Measurements from ENCODE around the gene CACNB2.
A peak's percentile ranks its signal among the peaks of the same experiment; 100 is the strongest.

CACNB2 gene

GRCh38 chr10:18368682-18369081 is 228.5 kb downstream of the CACNB2 start:
- Histone ChIP-seq H3K27me3 (ENCODE audit: control insufficient read depth in 5 of 5, insufficient read depth in 4 of 5, low read length in 5 of 5) (no peaks in the 10 kb centered on the region), H3K9ac (ENCODE audit: low read length in 5 of 5) (no peak overlapping the region), H3K4me1 (ENCODE audit: control insufficient read depth in 5 of 5, insufficient read depth in 5 of 5, low read length in 5 of 5) (no peaks in the 10 kb centered on the region), H3K27ac (ENCODE audit: low read depth, low read length) (no peak overlapping the region), H3K36me3 (ENCODE audit: control insufficient read depth in 5 of 5, insufficient read depth in 5 of 5, low read length in 5 of 5) (no peaks in the 10 kb centered on the region), H3K4me3 (ENCODE audit: low read depth in 1 of 5, low read length in 5 of 5) (no peak overlapping the region), H3K9me3 (ENCODE audit: control insufficient read depth in 5 of 5, low read length in 5 of 5) (no peaks in the 10 kb centered on the region)

- no peaks in the 10 kb centered on the region for H3K4me1 ChIP-seq (ENCODE audit: control insufficient read depth in 5 of 5, insufficient read depth in 5 of 5, low read length in 5 of 5)
- no peak overlapping the region for H3K9ac ChIP-seq (ENCODE audit: low read length in 5 of 5)
- no peaks in the 10 kb centered on the region for H3K36me3 ChIP-seq (ENCODE audit: control insufficient read depth in 5 of 5, insufficient read depth in 5 of 5, low read length in 5 of 5)
- H3K27me3 ChIP-seq (ENCODE audit: control insufficient read depth in 5 of 5, insufficient read depth in 4 of 5, low read length in 5 of 5), result no peaks in the 10 kb centered on the region
- H3K4me3 ChIP-seq (ENCODE audit: low read depth in 1 of 5, low read length in 5 of 5), result no peak overlapping the region
- no peaks in the 10 kb centered on the region for H3K9me3 ChIP-seq (ENCODE audit: control insufficient read depth in 5 of 5, low read length in 5 of 5)
- no peak overlapping the region for H3K27ac ChIP-seq (ENCODE audit: low read depth, low read length)
Measured at GRCh38 chr10:18369859-18370473, 229.7 kb downstream of the CACNB2 start.

GRCh38 chr10:18376650-18377049 is 236.4 kb downstream of the CACNB2 start:
- no peak overlapping the region for H3K4me3 ChIP-seq (ENCODE audit: low read depth in 1 of 5, low read length in 5 of 5)
- H3K4me1 ChIP-seq (ENCODE audit: control insufficient read depth in 5 of 5, insufficient read depth in 5 of 5, low read length in 5 of 5), result no peaks in the 10 kb centered on the region
- peaks cover 0 to 3% (median 0%) of the 10 kb centered on the region in 5 donors for H3K9me3 ChIP-seq (ENCODE audit: control insufficient read depth in 5 of 5, low read length in 5 of 5)
- no peaks in the 10 kb centered on the region for H3K36me3 ChIP-seq (ENCODE audit: control insufficient read depth in 5 of 5, insufficient read depth in 5 of 5, low read length in 5 of 5)
- H3K27ac ChIP-seq (ENCODE audit: low read depth, low read length), result no peak overlapping the region
- no peak overlapping the region for H3K9ac ChIP-seq (ENCODE audit: low read length in 5 of 5)
- no peaks in the 10 kb centered on the region for H3K27me3 ChIP-seq (ENCODE audit: control insufficient read depth in 5 of 5, insufficient read depth in 4 of 5, low read length in 5 of 5)

GRCh38 chr10:18377898-18378297 is 237.7 kb downstream of the CACNB2 start:
- no peaks in the 10 kb centered on the region for H3K36me3 ChIP-seq (ENCODE audit: control insufficient read depth in 5 of 5, insufficient read depth in 5 of 5, low read length in 5 of 5)
- no peak overlapping the region for H3K9ac ChIP-seq (ENCODE audit: low read length in 5 of 5)
- H3K27ac ChIP-seq (ENCODE audit: low read depth, low read length), result no peak overlapping the region
- no peaks in the 10 kb centered on the region for H3K27me3 ChIP-seq (ENCODE audit: control insufficient read depth in 5 of 5, insufficient read depth in 4 of 5, low read length in 5 of 5)
- H3K4me1 ChIP-seq (ENCODE audit: control insufficient read depth in 5 of 5, insufficient read depth in 5 of 5, low read length in 5 of 5), result no peaks in the 10 kb centered on the region
- H3K4me3 ChIP-seq (ENCODE audit: low read depth in 1 of 5, low read length in 5 of 5), result no peak overlapping the region
- H3K9me3 ChIP-seq (ENCODE audit: control insufficient read depth in 5 of 5, low read length in 5 of 5), result peaks cover 0 to 3% (median 0%) of the 10 kb centered on the region in 5 donors

- Histone ChIP-seq H3K9ac (ENCODE audit: low read length in 5 of 5) (no peak overlapping the region), H3K4me3 (ENCODE audit: low read depth in 1 of 5, low read length in 5 of 5) (no peak overlapping the region), H3K36me3 (ENCODE audit: control insufficient read depth in 5 of 5, insufficient read depth in 5 of 5, low read length in 5 of 5) (no peaks in the 10 kb centered on the region), H3K9me3 (ENCODE audit: control insufficient read depth in 5 of 5, low read length in 5 of 5) (peaks cover 0 to 3% (median 0%) of the 10 kb centered on the region in 5 donors), H3K4me1 (ENCODE audit: control insufficient read depth in 5 of 5, insufficient read depth in 5 of 5, low read length in 5 of 5) (no peaks in the 10 kb centered on the region), H3K27ac (ENCODE audit: low read depth, low read length) (no peak overlapping the region), H3K27me3 (ENCODE audit: control insufficient read depth in 5 of 5, insufficient read depth in 4 of 5, low read length in 5 of 5) (no peaks in the 10 kb centered on the region)
Measured at GRCh38 chr10:18378766-18379165, 238.5 kb downstream of the CACNB2 start.

GRCh38 chr10:18381679-18382078 is 241.5 kb downstream of the CACNB2 start:
- Histone ChIP-seq H3K36me3 (ENCODE audit: control insufficient read depth in 5 of 5, insufficient read depth in 5 of 5, low read length in 5 of 5) (no peaks in the 10 kb centered on the region), H3K9me3 (ENCODE audit: control insufficient read depth in 5 of 5, low read length in 5 of 5) (no peaks in the 10 kb centered on the region), H3K4me1 (ENCODE audit: control insufficient read depth in 5 of 5, insufficient read depth in 5 of 5, low read length in 5 of 5) (no peaks in the 10 kb centered on the region), H3K4me3 (ENCODE audit: low read depth in 1 of 5, low read length in 5 of 5) (no peak overlapping the region), H3K27ac (ENCODE audit: low read depth, low read length) (no peak overlapping the region), H3K27me3 (ENCODE audit: control insufficient read depth in 5 of 5, insufficient read depth in 4 of 5, low read length in 5 of 5) (no peaks in the 10 kb centered on the region), H3K9ac (ENCODE audit: low read length in 5 of 5) (no peak overlapping the region)

GRCh38 chr10:18397906-18398305 is 257.7 kb downstream of the CACNB2 start:
- H3K4me1 ChIP-seq (ENCODE audit: control insufficient read depth in 5 of 5, insufficient read depth in 5 of 5, low read length in 5 of 5), result peaks cover 0 to 9% (median 8%) of the 10 kb centered on the region in 5 donors

GRCh38 chr10:18399158-18399557 is 258.9 kb downstream of the CACNB2 start:
- Histone ChIP-seq H3K27me3 (ENCODE audit: control insufficient read depth in 5 of 5, insufficient read depth in 4 of 5, low read length in 5 of 5) (peaks cover 0 to 7% (median 0%) of the 10 kb centered on the region in 5 donors), H3K9ac (ENCODE audit: low read length in 5 of 5) (no peak overlapping the region), H3K9me3 (ENCODE audit: control insufficient read depth in 5 of 5, low read length in 5 of 5) (no peaks in the 10 kb centered on the region), H3K4me3 (ENCODE audit: low read depth in 1 of 5, low read length in 5 of 5) (no peak overlapping the region), H3K4me1 (ENCODE audit: control insufficient read depth in 5 of 5, insufficient read depth in 5 of 5, low read length in 5 of 5) (peaks cover 0 to 9% (median 8%) of the 10 kb centered on the region in 5 donors), H3K27ac (ENCODE audit: low read depth, low read length) (no peak overlapping the region), H3K36me3 (ENCODE audit: control insufficient read depth in 5 of 5, insufficient read depth in 5 of 5, low read length in 5 of 5) (no peaks in the 10 kb centered on the region)

More at GRCh38 chr10:18397906-18398305, 257.7 kb downstream of the CACNB2 start:
- Histone ChIP-seq H3K4me3 (ENCODE audit: low read depth in 1 of 5, low read length in 5 of 5) (no peak overlapping the region), H3K27me3 (ENCODE audit: control insufficient read depth in 5 of 5, insufficient read depth in 4 of 5, low read length in 5 of 5) (peaks cover 0 to 7% (median 0%) of the 10 kb centered on the region in 5 donors), H3K9ac (ENCODE audit: low read length in 5 of 5) (no peak overlapping the region), H3K9me3 (ENCODE audit: control insufficient read depth in 5 of 5, low read length in 5 of 5) (no peaks in the 10 kb centered on the region), H3K27ac (ENCODE audit: low read depth, low read length) (no peak overlapping the region), H3K36me3 (ENCODE audit: control insufficient read depth in 5 of 5, insufficient read depth in 5 of 5, low read length in 5 of 5) (no peaks in the 10 kb centered on the region)

- H3K27ac ChIP-seq (ENCODE audit: low read depth, low read length), result no peak overlapping the region
- H3K36me3 ChIP-seq (ENCODE audit: control insufficient read depth in 5 of 5, insufficient read depth in 5 of 5, low read length in 5 of 5), result no peaks in the 10 kb centered on the region
- H3K4me1 ChIP-seq (ENCODE audit: control insufficient read depth in 5 of 5, insufficient read depth in 5 of 5, low read length in 5 of 5), result peaks cover 0 to 9% (median 8%) of the 10 kb centered on the region in 5 donors
- no peak overlapping the region for H3K9ac ChIP-seq (ENCODE audit: low read length in 5 of 5)
- peaks cover 0 to 7% (median 0%) of the 10 kb centered on the region in 5 donors for H3K27me3 ChIP-seq (ENCODE audit: control insufficient read depth in 5 of 5, insufficient read depth in 4 of 5, low read length in 5 of 5)
- peak overlapping the region in 4 of 5 donors; percentile 16 to 37 (median 33) for H3K4me3 ChIP-seq (ENCODE audit: low read depth in 1 of 5, low read length in 5 of 5)
- no peaks in the 10 kb centered on the region for H3K9me3 ChIP-seq (ENCODE audit: control insufficient read depth in 5 of 5, low read length in 5 of 5)
Measured at GRCh38 chr10:18400201-18400905, 260.1 kb downstream of the CACNB2 start.

GRCh38 chr10:18400906-18401245 is 260.7 kb downstream of the CACNB2 start:
- peaks cover 0 to 9% (median 8%) of the 10 kb centered on the region in 5 donors for H3K4me1 ChIP-seq (ENCODE audit: control insufficient read depth in 5 of 5, insufficient read depth in 5 of 5, low read length in 5 of 5)

More at GRCh38 chr10:18400906-18401245, 260.7 kb downstream of the CACNB2 start:
- Histone ChIP-seq H3K27ac (ENCODE audit: low read depth, low read length) (no peak overlapping the region), H3K27me3 (ENCODE audit: control insufficient read depth in 5 of 5, insufficient read depth in 4 of 5, low read length in 5 of 5) (peaks cover 0 to 7% (median 0%) of the 10 kb centered on the region in 5 donors), H3K9me3 (ENCODE audit: control insufficient read depth in 5 of 5, low read length in 5 of 5) (no peaks in the 10 kb centered on the region), H3K9ac (ENCODE audit: low read length in 5 of 5) (no peak overlapping the region), H3K4me3 (ENCODE audit: low read depth in 1 of 5, low read length in 5 of 5) (peak overlapping the region in 1 of 5 donors; percentile 16), H3K36me3 (ENCODE audit: control insufficient read depth in 5 of 5, insufficient read depth in 5 of 5, low read length in 5 of 5) (no peaks in the 10 kb centered on the region)
